A673 (cell line): ENCODE measurements around the gene PFKFB2. TPM values are rescaled to one million over a fixed set of nuclear protein-coding genes. Genes with fewer than 3 reads are reported as not detected.

Experiments
- BruUV-seq: library from RNA; stranded (reverse); fragments of 400-500 nt; replicated peaks from 2 replicates; lab custom pipeline; 2021; lab: Mats Ljungman, UMichigan
- CTCF ChIA-PET: fragments of 300-600 bp; sonication (Branson Sonifier 250); formaldehyde crosslinking; loops from one replicate; lab custom pipeline; 2022; ENCODE audit warnings: antibody characterized with exemption; lab: Charles Lee
- POLR2A ChIA-PET: fragments of 300-600 bp; sonication (Branson Sonifier 250); formaldehyde crosslinking; loops from one replicate; lab custom pipeline; 2022; ENCODE audit warnings: antibody characterized with exemption; ENCODE audit not compliant: low non-redundant PET; lab: Charles Lee
- DNase-seq: peaks from one replicate; pipeline ENCODE4 v3.0.0-alpha.2; 2015; ENCODE audit warnings: low spot score
- H3K27ac ChIP-seq: fragments of 200-600 bp; sonication (generic); 2 replicates; pipeline ENCODE4 v1.5.1; 2016; ENCODE audit warnings: mixed run types, low read depth, mild to moderate bottlenecking, mixed read lengths, antibody characterized with exemption, low read length; ENCODE audit not compliant: poor library complexity, severe bottlenecking
- H3K27me3 ChIP-seq: fragments of 200-600 bp; sonication (generic); replicated peaks from 2 replicates; pipeline ENCODE4 v1.6.1; 2017; ENCODE audit warnings: mixed run types, low read depth, mild to moderate bottlenecking, mixed read lengths, antibody characterized with exemption, low read length; ENCODE audit not compliant: insufficient read depth, poor library complexity
- H3K36me3 ChIP-seq: fragments of 200-600 bp; sonication (generic); 2 replicates; pipeline ENCODE4 v1.6.1; 2016; ENCODE audit warnings: mixed run types, mild to moderate bottlenecking, mixed read lengths, antibody characterized with exemption, low read length; ENCODE audit not compliant: insufficient read depth, poor library complexity, severe bottlenecking
- H3K4me1 ChIP-seq: fragments of 200-600 bp; sonication (generic); 2 replicates; pipeline ENCODE4 v1.6.1; 2017; ENCODE audit warnings: mixed run types, mild to moderate bottlenecking, mixed read lengths, antibody characterized with exemption, low read length; ENCODE audit not compliant: insufficient read depth, poor library complexity, severe bottlenecking
- H3K4me3 ChIP-seq: fragments of 200-600 bp; sonication (generic); 2 replicates; pipeline ENCODE4 v1.5.1; 2016; ENCODE audit warnings: low read depth, mixed run types, mild to moderate bottlenecking, mixed read lengths, low read length; ENCODE audit not compliant: poor library complexity, severe bottlenecking
- H3K9me3 ChIP-seq: fragments of 200-600 bp; sonication (generic); 2 replicates; pipeline ENCODE4 v1.6.1; 2016; ENCODE audit warnings: mixed run types, low read depth, mild to moderate bottlenecking, mixed read lengths, antibody characterized with exemption, low read length; ENCODE audit not compliant: poor library complexity, severe bottlenecking
- CTCF ChIP-seq: fragments of 300-800, 200-600 bp; sonication (generic); conservative IDR thresholded peaks from 2 replicates; pipeline ENCODE4 v1.5.1; 2017; ENCODE audit warnings: low read depth, mild to moderate bottlenecking, antibody characterized with exemption, low read length, moderate library complexity, mixed read lengths
- EZH2 ChIP-seq: fragments of 200-600 bp; sonication (generic); IDR thresholded peaks from 2 replicates; pipeline ENCODE4 v1.6.1; 2017; ENCODE audit warnings: borderline replicate concordance, low read depth, mild to moderate bottlenecking, mixed read lengths, antibody characterized with exemption, low read length; ENCODE audit not compliant: poor library complexity, severe bottlenecking
- intact Hi-C: fragments of 100-400 bp; cut with micrococcal nuclease; formaldehyde crosslinking; loops from one replicate; pipeline ENCODE4 v1.10.0; 2022; ENCODE audit not compliant: unreplicated experiment
- total RNA-seq: library from RNA; stranded (reverse); gene quantifications from 2 replicates; pipeline ENCODE4 v1.2.3, GENCODE V29; 2021

PFKFB2 gene
- total RNA-seq, 1 experiment from 2014 or later: 7.6 TPM

GRCh38 chr1:207030522-207031009 is 22.5 kb upstream of the PFKFB2 start:
- no peak overlapping the region for H3K4me3 ChIP-seq
- DNase-seq: no peak
- peaks cover 8% of the 10 kb centered on the region for H3K4me1 ChIP-seq
- no peaks in the 10 kb centered on the region for H3K36me3 ChIP-seq
- H3K9me3 ChIP-seq: no peaks in the 10 kb centered on the region
- intact Hi-C loops: no loop called here
- TF ChIP-seq EZH2 (no peak), CTCF (no peak)
- POLR2A ChIA-PET: no interaction called here
- BruUV-seq: no TSS peak
- peaks cover 40% of the 10 kb centered on the region for H3K27me3 ChIP-seq
- CTCF ChIA-PET: no interaction called here
- H3K27ac ChIP-seq: no peak overlapping the region

- ChIA-PET POLR2A (no interaction called here), CTCF (no interaction called here)
- peaks cover 8% of the 10 kb centered on the region for H3K4me1 ChIP-seq
- TF ChIP-seq CTCF: no peak
- no peak for TF ChIP-seq EZH2
- no peak for DNase-seq
- H3K36me3 ChIP-seq: no peaks in the 10 kb centered on the region
- intact Hi-C loops: no loop called here
- BruUV-seq: no TSS peak
- H3K4me3 ChIP-seq: no peak overlapping the region
- no peaks in the 10 kb centered on the region for H3K9me3 ChIP-seq
- no peak overlapping the region for H3K27ac ChIP-seq
- H3K27me3 ChIP-seq: peaks cover 41% of the 10 kb centered on the region
These were observed 22.1 kb upstream of the PFKFB2 start for GRCh38 chr1:207031016-207031415.

GRCh38 chr1:207031632-207032264 is 21.3 kb upstream of the PFKFB2 start:
- no peak overlapping the region for H3K27ac ChIP-seq
- POLR2A ChIA-PET: no interaction called here
- no TSS peak for BruUV-seq
- H3K36me3 ChIP-seq: no peaks in the 10 kb centered on the region
- intact Hi-C loops: no loop called here
- H3K4me3 ChIP-seq: no peak overlapping the region
- no peak for DNase-seq
- TF ChIP-seq EZH2 (no peak), CTCF (no peak)
- CTCF ChIA-PET: no interaction called here
- peaks cover 8% of the 10 kb centered on the region for H3K4me1 ChIP-seq
- peaks cover 49% of the 10 kb centered on the region for H3K27me3 ChIP-seq
- no peaks in the 10 kb centered on the region for H3K9me3 ChIP-seq
